Stimulated activated effector memory CD8-positive, alpha-beta T cell treated with anti-CD3 and anti-CD28 coated beads, Interleukin-12 subunit alpha, Interleukin-12 subunit beta, amount 100 ng/mL, for 72 hours (primary cell): ENCODE data around the gene BICD2.
A peak's percentile ranks its signal among the peaks of the same experiment; 100 is the strongest.

Experiments used
- ATAC-seq: fragments of 150-1000 bp; cut with Tn5 transposase; 2 replicates; pipeline ENCODE4 v1.10.0; 2021
- DNase-seq, 2 donors: peaks; one replicate each; pipeline ENCODE4 v3.0.0; 2021 to 2022; ENCODE audit warnings: low spot score in 2 of 2
- H3K27ac Mint-ChIP-seq: one replicate; pipeline ENCODE4 v1.8.0; 2022; ENCODE audit warnings: mild to moderate bottlenecking, mixed read lengths
- H3K36me3 Mint-ChIP-seq: one replicate; pipeline ENCODE4 v1.8.0; 2022; ENCODE audit warnings: mild to moderate bottlenecking, mixed read lengths
- H3K4me1 Mint-ChIP-seq: one replicate; pipeline ENCODE4 v1.8.0; 2022; ENCODE audit warnings: mixed read lengths
- H3K4me3 Mint-ChIP-seq: one replicate; pipeline ENCODE4 v1.8.0; 2022; ENCODE audit warnings: mild to moderate bottlenecking, mixed read lengths
- H3K9me3 Mint-ChIP-seq: one replicate; pipeline ENCODE4 v1.8.0; 2022; ENCODE audit warnings: mixed read lengths

Gene BICD2

DNA sequence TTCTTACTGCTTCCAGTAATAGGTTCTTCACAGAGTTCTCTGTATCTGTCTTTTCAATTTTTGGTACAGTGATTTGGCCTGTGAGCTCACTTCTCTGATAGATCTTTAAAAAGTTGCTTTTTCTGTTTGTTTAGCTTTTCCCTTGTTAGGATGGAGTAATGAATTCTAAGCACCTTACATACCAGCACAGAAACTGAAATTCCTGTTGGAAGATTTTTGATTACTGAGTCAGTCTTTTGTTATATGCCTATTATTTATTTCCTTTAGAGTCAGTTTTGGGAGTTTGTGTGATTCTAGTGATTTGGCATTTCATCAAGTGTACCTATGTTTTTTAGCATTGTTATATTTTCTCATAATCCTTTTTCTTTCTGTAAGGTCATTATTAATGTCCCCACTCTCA lies 57.1 kb downstream of the BICD2 start:
- DNase-seq (no peak), ATAC-seq (no peak)
- Mint-ChIP-seq H3K4me3 (no peak overlapping the region), H3K9me3 (no peaks in the 10 kb centered on the region), H3K36me3 (peaks cover 25% of the 10 kb centered on the region), H3K4me1 (peaks cover 30% of the 10 kb centered on the region), H3K27ac (peak overlapping the region; percentile 40)

DNA sequence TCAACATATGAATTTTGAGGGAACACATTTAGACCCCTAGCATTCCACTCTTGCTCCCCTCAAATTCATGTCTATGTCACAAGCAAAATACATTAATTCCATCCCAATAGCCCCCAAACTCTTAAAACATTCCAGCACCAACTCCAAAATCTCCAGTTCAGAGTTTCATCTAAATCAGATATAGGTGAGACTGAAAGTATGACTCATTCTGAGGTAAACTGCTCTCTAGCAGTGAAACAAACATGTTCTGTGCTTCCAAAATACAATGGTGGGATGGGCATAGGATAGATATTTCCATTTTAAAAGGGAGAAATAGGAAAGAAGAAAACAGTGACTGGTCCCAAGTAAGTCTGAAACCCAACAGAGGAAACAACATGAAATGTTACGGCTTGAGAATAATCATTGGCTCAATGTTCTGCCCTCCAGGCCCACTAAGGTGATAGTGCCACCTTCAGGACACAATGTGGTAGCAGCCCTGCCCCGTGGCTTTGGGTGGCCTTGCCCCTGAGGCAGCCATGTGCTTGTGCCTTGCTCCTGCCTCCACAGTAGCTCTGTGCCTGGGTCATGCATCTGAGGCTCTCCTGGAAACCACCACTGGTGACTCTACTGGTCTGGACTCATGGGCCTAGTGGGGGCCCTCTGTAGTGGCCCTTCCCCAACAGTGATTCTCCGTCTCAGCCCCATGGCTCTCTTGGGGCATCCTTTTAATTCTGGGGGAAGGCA lies 58.3 kb downstream of the BICD2 start:
- Mint-ChIP-seq H3K9me3 (no peaks in the 10 kb centered on the region), H3K4me3 (no peak overlapping the region), H3K4me1 (peaks cover 18% of the 10 kb centered on the region), H3K36me3 (peaks cover 14% of the 10 kb centered on the region), H3K27ac (no peak overlapping the region)
- peak; percentile 92 for ATAC-seq
- peak; percentile 23 to 67 for DNase-seq

DNA sequence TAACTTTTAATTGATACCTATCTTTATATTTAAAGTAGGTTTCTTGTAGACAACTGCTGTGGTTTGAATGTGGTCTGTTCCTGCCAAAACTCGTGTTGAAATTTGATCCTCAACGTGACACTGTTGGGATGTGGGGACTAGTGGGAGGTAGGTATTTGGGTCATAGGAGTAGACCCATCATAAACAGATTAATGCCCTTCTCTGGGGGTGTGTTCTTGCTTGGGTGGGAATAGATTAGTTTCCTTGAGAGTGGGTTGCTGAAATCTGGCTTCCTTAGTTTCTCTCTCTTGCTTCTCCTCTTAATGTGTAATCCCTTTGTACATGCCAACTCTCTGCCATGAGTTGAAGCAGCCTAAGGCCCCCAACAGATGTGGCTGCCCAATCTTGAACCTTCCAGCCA lies 60.1 kb downstream of the BICD2 start:
- peaks cover 14% of the 10 kb centered on the region for H3K4me1 Mint-ChIP-seq
- peaks cover 11% of the 10 kb centered on the region for H3K36me3 Mint-ChIP-seq
- ATAC-seq (no peak), DNase-seq (no peak)
- no peaks in the 10 kb centered on the region for H3K9me3 Mint-ChIP-seq
- no peak overlapping the region for H3K4me3 Mint-ChIP-seq
- H3K27ac Mint-ChIP-seq, result peak overlapping the region; percentile 43

DNA sequence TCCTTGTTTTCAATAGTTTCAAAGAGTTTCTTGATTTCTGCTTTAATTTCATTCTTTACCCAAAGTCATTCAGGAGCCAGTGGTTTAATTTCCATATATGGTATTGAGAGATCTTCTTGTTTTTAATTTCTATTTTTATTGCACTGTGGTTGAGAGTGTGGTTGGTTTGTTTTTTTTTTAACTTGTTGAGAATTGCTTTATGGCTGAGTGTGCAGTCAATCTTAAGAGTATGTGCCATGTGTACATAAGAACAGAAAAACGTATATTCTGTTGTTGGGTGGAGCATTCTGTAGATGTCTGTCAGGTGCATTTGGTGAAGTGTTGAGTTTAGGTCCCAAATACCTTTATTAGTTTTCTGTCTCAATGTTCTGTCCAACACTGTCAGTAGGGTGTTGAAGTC lies 68.0 kb downstream of the BICD2 start:
- H3K9me3 Mint-ChIP-seq, result peaks cover 31% of the 10 kb centered on the region
- ATAC-seq (no peak), DNase-seq (no peak)
- H3K4me3 Mint-ChIP-seq, result no peak overlapping the region
- H3K36me3 Mint-ChIP-seq, result no peaks in the 10 kb centered on the region
- H3K4me1 Mint-ChIP-seq, result peaks cover 8% of the 10 kb centered on the region
- no peak overlapping the region for H3K27ac Mint-ChIP-seq

DNA sequence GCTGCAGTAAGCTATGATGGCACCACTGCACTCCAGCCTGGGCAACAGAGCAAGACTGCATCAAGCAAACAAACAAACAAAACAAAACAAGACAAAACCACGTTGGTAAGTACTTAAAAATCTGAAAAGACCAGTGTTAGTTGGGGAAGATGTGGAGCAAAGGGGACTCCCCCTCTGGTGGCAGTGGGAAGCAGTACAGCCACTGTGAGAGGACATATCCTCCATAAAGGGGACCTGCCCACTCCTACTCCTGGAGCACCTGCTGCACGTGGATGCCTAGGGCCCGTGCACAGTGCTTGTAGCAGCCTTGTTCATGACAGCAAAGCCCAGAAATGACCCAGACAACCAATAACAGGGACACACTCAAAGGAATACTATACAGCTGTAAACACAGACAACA lies 77.7 kb downstream of the BICD2 start:
- DNase-seq (no peak), ATAC-seq (no peak)
- H3K4me3 Mint-ChIP-seq, result no peak overlapping the region
- no peak overlapping the region for H3K27ac Mint-ChIP-seq
- peaks cover 11% of the 10 kb centered on the region for H3K9me3 Mint-ChIP-seq
- H3K36me3 Mint-ChIP-seq, result no peaks in the 10 kb centered on the region
- no peaks in the 10 kb centered on the region for H3K4me1 Mint-ChIP-seq

GRCh38 chr9:92685022-92685421 lies 79.6 kb downstream of the BICD2 start:
- H3K9me3 Mint-ChIP-seq, result peaks cover 1% of the 10 kb centered on the region
- no peaks in the 10 kb centered on the region for H3K36me3 Mint-ChIP-seq
- H3K27ac Mint-ChIP-seq, result no peak overlapping the region
- no peaks in the 10 kb centered on the region for H3K4me1 Mint-ChIP-seq
- no peak overlapping the region for H3K4me3 Mint-ChIP-seq
- DNase-seq, result no peak
- no peak for ATAC-seq

DNA sequence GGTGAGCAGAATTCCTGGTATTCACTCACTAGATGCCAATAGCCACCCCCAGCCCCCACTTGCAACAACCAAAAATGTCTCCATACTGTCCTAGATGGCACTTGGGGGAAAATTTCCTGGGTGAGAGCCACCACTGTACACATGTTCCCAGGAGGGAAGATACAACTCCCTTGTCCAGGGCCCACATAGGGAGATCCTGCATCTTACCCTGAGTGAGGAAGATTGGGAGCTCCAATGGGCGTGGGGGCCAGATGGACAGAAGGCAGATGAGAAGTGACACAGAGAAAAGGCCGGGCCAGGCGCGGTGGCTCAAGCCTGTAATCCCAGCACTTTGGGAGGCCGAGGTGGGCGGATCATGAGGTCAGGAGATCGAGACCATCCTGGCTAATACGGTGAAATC lies 82.4 kb downstream of the BICD2 start:
- ATAC-seq, result no peak
- Mint-ChIP-seq H3K9me3 (no peaks in the 10 kb centered on the region), H3K4me1 (no peaks in the 10 kb centered on the region), H3K4me3 (no peak overlapping the region), H3K27ac (no peak overlapping the region), H3K36me3 (no peaks in the 10 kb centered on the region)
- DNase-seq, result no peak

GRCh38 chr9:92680166-92681119 lies 84.2 kb downstream of the BICD2 start:
- Mint-ChIP-seq H3K27ac (no peak overlapping the region), H3K36me3 (no peaks in the 10 kb centered on the region), H3K9me3 (no peaks in the 10 kb centered on the region), H3K4me3 (no peak overlapping the region), H3K4me1 (no peaks in the 10 kb centered on the region)
- DNase-seq (no peak), ATAC-seq (no peak)

DNA sequence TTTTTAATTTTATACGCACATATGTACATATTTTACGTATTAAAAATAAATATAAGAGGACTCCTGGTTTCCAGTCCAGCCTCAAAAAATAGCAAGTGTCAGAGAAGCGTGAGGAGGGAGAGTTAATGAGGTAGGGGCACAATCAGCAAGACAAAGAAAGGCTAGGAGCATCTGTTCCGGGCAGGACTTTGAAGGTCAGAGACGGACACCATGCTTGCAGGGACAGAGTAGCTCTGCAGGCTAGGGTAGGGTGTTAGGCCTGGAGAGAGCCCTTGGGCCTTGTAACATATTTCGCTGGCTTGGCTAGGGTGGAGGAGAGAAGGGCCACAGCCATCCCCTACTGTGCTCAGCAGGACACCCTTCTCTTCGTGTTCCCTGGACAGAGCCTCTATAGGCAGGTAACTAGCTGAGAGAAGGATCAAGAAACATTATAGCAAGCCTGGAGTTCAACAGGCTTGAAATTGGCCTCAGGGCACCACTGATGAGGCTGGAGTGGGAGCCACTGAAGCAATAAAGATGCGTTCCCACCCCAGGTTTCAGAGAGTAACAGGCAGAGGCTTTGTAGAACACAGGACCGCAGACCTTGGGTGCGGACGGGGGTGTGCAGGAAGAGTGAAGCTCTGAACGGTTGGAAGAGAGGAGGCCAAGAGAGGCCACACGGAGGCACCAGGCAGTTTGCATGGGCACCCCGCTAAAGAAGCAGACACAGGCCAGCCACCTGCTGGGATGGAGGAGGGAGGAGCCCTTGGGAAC lies 85.0 kb downstream of the BICD2 start:
- no peak for DNase-seq
- ATAC-seq, result no peak
- Mint-ChIP-seq H3K27ac (no peak overlapping the region), H3K4me3 (no peak overlapping the region), H3K4me1 (no peaks in the 10 kb centered on the region), H3K9me3 (no peaks in the 10 kb centered on the region), H3K36me3 (no peaks in the 10 kb centered on the region)

DNA sequence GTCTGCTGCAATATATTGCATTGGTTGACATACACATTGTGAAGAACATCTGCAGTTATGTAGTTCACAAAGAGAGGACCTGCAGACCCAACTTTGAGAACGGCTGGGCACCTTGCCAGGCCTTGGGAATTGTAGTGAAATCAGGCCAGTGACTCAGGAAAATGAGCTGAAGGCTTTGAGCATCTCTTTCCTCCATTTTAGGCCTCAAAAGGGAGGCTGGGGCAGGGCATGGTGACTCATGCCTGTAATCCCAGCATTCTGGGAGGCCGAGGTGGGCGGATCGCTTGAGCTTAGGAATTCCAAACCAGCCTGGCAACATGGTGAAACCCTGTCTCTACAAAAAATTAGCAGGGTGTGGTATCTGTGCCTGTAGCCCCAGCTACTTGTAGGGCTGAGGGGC lies 93.3 kb downstream of the BICD2 start:
- Mint-ChIP-seq H3K4me1 (peaks cover 25% of the 10 kb centered on the region), H3K9me3 (no peaks in the 10 kb centered on the region), H3K36me3 (peaks cover 29% of the 10 kb centered on the region), H3K27ac (no peak overlapping the region), H3K4me3 (peak overlapping the region; percentile 83)
- DNase-seq, result no peak
- no peak for ATAC-seq

DNA sequence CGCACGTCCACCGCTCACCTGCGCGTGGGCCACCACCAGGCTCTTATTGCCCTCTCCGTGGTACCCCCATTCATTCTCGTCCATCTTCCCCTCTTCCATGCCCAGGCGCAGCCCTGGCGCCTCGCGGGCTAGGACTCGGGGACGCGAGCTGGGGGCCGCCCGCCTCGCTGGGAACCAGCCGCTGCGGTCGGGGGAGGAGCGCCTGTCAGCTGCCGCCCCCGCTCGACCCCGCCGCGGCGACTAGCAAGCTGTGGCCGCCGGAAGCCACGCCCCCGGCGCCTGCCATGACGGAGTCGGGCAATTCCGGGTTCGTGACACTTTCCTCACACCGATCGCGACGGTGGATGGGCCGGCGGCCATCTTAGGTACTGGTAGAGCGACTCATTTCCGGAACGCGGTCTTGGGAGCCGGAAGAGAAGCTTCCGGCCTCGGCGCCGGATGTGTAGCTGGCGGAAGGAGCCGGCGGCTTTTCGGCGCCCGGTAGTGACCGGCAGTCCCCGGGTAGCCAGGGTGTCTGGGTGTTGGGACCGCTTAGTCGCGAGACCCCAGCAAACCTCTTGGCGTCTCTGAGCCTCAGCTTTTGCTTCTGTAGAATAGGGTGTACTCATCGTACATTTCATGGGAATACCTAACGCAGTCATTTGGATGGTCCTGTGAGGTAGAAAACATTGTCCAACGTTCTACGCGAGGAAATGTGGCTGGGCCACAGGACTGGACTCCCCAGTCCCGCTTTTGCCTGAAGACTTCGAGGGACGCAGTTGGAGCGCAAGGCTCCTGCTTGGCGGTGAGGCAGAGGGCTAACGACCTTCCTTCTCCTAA lies 94.5 kb downstream of the BICD2 start, which contains the start of gene IPPK:
TSS of gene IPPK (minus strand) at position 242 of the 819 bp plus-strand sequence. CDS start at position 99, 143 bp downstream.
- no peaks in the 10 kb centered on the region for H3K9me3 Mint-ChIP-seq
- peaks cover 37% of the 10 kb centered on the region for H3K36me3 Mint-ChIP-seq
- H3K4me3 Mint-ChIP-seq, result peak within 1 kb of the TSS; percentile 83
- peak within 1 kb of the TSS; percentile 94 for H3K27ac Mint-ChIP-seq
- peaks cover 35% of the 10 kb centered on the region for H3K4me1 Mint-ChIP-seq
- peak; percentile 95 for ATAC-seq
- peak; percentile 95 to 99 for DNase-seq

GRCh38 chr9:92669527-92669889 lies 95.1 kb downstream of the BICD2 start:
- Mint-ChIP-seq H3K36me3 (peaks cover 37% of the 10 kb centered on the region), H3K27ac (peak overlapping the region; percentile 94)
- peak in 1 of 2 donors; percentile 21 for DNase-seq

DNA sequence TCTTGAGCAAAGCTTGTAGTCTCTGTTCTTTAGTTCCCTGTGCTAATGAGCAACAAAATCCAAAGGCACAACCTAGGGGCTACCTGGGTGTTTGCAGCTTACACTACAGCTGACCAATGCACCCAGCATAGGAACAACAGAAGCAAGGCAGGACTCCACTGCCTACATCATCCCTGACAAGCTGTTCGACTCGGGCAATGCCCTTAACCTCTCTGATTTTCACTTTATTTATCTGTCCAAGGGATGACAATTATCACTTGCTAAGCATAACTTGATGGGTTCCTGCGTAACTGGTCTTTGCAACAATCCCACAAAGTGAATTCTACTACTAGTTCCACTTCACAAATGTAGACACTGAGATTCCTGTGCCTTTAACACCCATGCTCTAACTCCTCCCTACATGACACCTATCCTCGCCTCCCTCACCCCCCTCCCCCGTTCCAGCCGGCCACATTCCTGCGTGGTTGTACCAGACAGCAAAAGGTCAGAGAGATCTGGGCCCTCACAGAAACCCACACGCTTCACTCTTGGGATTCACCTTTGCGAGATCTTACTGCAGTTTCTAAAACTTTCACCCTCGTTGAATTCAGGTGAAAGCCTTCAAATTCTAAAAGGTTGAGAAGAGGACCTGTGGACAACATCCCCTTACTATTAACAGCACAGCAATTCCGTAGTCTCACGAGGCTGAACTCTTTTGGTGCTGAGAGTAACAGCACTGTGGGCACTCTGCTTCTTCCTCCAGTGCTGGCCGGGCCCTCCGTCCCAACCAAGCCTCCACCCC lies 95.7 kb downstream of the BICD2 start:
- Mint-ChIP-seq H3K36me3 (peaks cover 37% of the 10 kb centered on the region), H3K4me1 (peaks cover 47% of the 10 kb centered on the region), H3K9me3 (no peaks in the 10 kb centered on the region), H3K27ac (peak overlapping the region; percentile 94), H3K4me3 (peak overlapping the region; percentile 83)
- DNase-seq, result no peak
- no peak for ATAC-seq

More at GRCh38 chr9:92669527-92669889, 95.1 kb downstream of the BICD2 start:
- peak overlapping the region; percentile 83 for H3K4me3 Mint-ChIP-seq
- H3K9me3 Mint-ChIP-seq, result no peaks in the 10 kb centered on the region
- peaks cover 41% of the 10 kb centered on the region for H3K4me1 Mint-ChIP-seq
- ATAC-seq, result peak; percentile 5
